GM13976 (cell line): Measurements from ENCODE around the gene MND1.

Experiments used
- DNase-seq: peaks from one replicate; pipeline ENCODE4 v3.0.0; 2012; ENCODE audit warnings: low spot score
- CTCF ChIP-seq: IDR thresholded peaks from 2 replicates; pipeline ENCODE4 v1.5.1; 2012; ENCODE audit warnings: borderline replicate concordance, mild to moderate bottlenecking; ENCODE audit not compliant: insufficient read depth; ENCODE audit errors: extremely low read depth, missing control alignments, control extremely low read depth
- in situ Hi-C: fragments of 300-500 bp; cut with MboI; formaldehyde crosslinking; loops from one replicate; pipeline ENCODE4 v1.12.0; 2022; ENCODE audit warnings: low sequenced_read_pairs, mixed read lengths, inconsistent platforms; ENCODE audit not compliant: unreplicated experiment

The MND1 gene

GRCh38 chr4:153419029-153419428, 74.5 kb downstream of the MND1 start:
- DNase-seq: no peak
- TF ChIP-seq CTCF: no peak
- in situ Hi-C loops: no loop called here

GRCh38 chr4:153419673-153420278, 75.3 kb downstream of the MND1 start:
- no peak for TF ChIP-seq CTCF
- no peak for DNase-seq

GRCh38 chr4:153420361-153420760, 75.9 kb downstream of the MND1 start:
- in situ Hi-C loops: no loop called here
- no peak for TF ChIP-seq CTCF
- DNase-seq: no peak

More at GRCh38 chr4:153419673-153420278, 75.3 kb downstream of the MND1 start:
- in situ Hi-C loops: no loop called here

- TF ChIP-seq CTCF: no peak
- DNase-seq: peak; percentile 54
- in situ Hi-C loops: no loop called here
Observed at GRCh38 chr4:153421941-153422340, 77.5 kb downstream of the MND1 start.

- no peak for DNase-seq
- TF ChIP-seq CTCF: no peak
- in situ Hi-C loops: no loop called here
Observed at GRCh38 chr4:153426207-153426885, 81.9 kb downstream of the MND1 start.

- in situ Hi-C loops: no loop called here
- TF ChIP-seq CTCF: no peak
- no peak for DNase-seq
Observed at GRCh38 chr4:153427363-153428071, 83.0 kb downstream of the MND1 start.
